Nucleus accumbens (tissue), 56 donors: Measurements from ENCODE around the gene C11orf98.
A peak's percentile ranks its signal among the peaks of the same experiment; 100 is the strongest.

Source experiments
- DNase-seq, 56 donors: peaks; one replicate each; lab custom pipeline; 2025; lab: John Stamatoyannopoulos, UW

The C11orf98 gene

DNA sequence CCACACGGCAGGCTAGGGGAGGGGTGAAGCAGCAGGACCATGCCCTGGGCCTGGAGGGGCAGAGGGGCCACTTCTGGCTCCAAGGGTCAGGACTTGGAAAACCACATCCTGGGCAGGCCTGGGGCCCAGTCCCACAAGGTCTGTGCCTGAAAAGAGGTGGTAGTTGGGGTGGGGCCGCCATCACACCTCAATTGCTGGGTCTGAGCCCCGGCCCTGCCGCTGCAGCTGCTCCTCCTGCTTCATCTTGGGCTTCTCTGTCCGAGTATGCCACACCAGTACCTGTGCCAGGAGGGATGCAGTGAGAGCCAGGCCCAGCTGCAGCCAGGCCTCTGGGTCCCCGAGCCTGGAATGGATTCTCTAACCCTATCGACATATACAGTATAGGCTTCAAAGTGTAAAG lies 49.5 kb downstream of the C11orf98 start:
- DNase-seq = no peak

DNA sequence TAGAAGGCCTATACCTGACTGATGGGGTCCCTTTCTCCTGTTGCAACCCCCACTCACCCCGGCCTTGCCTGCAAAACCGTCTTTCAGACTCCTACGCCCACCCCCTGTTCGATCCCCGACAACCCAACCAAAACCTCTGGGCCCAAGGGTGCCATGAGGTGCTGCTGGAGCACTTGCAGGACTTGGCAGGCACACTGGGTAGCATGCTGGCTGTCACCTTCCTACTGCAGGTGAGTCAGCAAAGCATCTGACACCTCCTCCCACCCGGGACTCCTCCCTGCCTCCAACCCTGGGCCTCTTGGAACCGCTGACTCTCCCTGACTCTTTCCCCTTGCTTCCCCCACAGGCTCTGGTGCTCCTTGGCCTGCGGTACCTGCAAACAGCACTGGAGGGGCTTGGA lies 50.7 kb downstream of the C11orf98 start:
- peak in 39 of 56 donors; percentile 11 to 81 (median 46) for DNase-seq

DNA sequence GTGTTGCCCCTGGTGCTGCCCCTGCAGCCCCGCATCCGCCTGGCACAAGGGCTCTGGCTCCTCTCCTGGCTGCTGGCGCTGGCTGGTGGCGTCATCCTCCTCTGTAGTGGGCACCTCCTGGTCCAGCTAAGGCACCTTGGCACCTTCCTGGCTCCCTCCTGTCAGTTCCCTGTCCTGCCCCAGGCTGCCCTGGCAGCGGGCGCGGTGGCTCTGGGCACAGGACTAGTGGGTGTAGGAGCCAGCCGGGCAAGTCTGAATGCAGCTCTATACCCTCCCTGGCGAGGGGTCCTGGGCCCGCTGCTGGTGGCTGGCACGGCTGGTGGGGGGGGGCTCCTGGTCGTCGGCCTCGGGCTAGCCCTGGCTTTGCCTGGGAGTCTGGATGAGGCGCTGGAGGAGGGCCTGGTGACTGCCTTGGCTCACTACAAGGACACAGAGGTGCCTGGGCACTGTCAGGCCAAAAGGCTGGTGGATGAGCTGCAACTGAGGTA lies 51.7 kb downstream of the C11orf98 start:
- DNase-seq = peak in 27 of 56 donors; percentile 31 to 85 (median 64)
